NCI-H1105 treated with DMSO at 0.1 percent for 48 hours (cell line): Measurements from ENCODE around the gene BOLA3.
"Not testable (repeated sequence)": the region's sequence is repeated elsewhere in the genome, so short reads cannot be mapped to it uniquely, and the experiment has no call there.

Source experiments
- DNase-seq: peaks from one replicate; lab custom pipeline; 2025; lab: John Stamatoyannopoulos, UW

The BOLA3 gene

GRCh38 chr2:74147727-74148456, at the start of gene BOLA3:
BOLA3 (minus strand) TSS chr2:74147912; CDS start chr2:74147874, 38 bp downstream.
- peak; percentile 85 for DNase-seq

- DNase-seq, result no peak
Observed at GRCh38 chr2:74197049-74197448, 49.3 kb upstream of the BOLA3 start.

- no peak for DNase-seq
Observed at GRCh38 chr2:74194799-74195198, 47.1 kb upstream of the BOLA3 start.

GRCh38 chr2:74191596-74192380, 44.1 kb upstream of the BOLA3 start:
- DNase-seq, result no peak

GRCh38 chr2:74188696-74189095, 41.0 kb upstream of the BOLA3 start:
- DNase-seq, result no peak

GRCh38 chr2:74188018-74188601, 40.4 kb upstream of the BOLA3 start:
- peak; percentile 38 for DNase-seq

GRCh38 chr2:74186706-74187105, 39.0 kb upstream of the BOLA3 start:
- DNase-seq, result not testable (repeated sequence)

- DNase-seq, result no peak
Observed at GRCh38 chr2:74186038-74186437, 38.3 kb upstream of the BOLA3 start.

GRCh38 chr2:74183878-74184277, 36.2 kb upstream of the BOLA3 start:
- no peak for DNase-seq

- no peak for DNase-seq
Observed at GRCh38 chr2:74181739-74182138, 34.0 kb upstream of the BOLA3 start.

- DNase-seq, result no peak
Observed at GRCh38 chr2:74179063-74179865, 31.6 kb upstream of the BOLA3 start.

GRCh38 chr2:74178211-74179062, 30.7 kb upstream of the BOLA3 start, which contains the start of gene MOB1A:
MOB1A (minus strand) TSS chr2:74178879; CDS start chr2:74178674, 205 bp downstream.
- DNase-seq, result peak; percentile 95

GRCh38 chr2:74177696-74178095, 30.0 kb upstream of the BOLA3 start:
- DNase-seq, result no peak

- DNase-seq, result no peak
Observed at GRCh38 chr2:74174909-74175308, 27.2 kb upstream of the BOLA3 start.

GRCh38 chr2:74168739-74169138, 21.0 kb upstream of the BOLA3 start:
- no peak for DNase-seq

GRCh38 chr2:74164761-74165160, 17.0 kb upstream of the BOLA3 start:
- DNase-seq, result no peak

GRCh38 chr2:74162951-74163350, 15.2 kb upstream of the BOLA3 start:
- DNase-seq, result no peak

GRCh38 chr2:74155830-74156229, 8.1 kb upstream of the BOLA3 start:
- DNase-seq, result no peak

- no peak for DNase-seq
Observed at GRCh38 chr2:74152954-74153353, 5.2 kb upstream of the BOLA3 start.

- no peak for DNase-seq
Observed at GRCh38 chr2:74149570-74150319, 2.0 kb upstream of the BOLA3 start.

GRCh38 chr2:74149247-74149525, 1.5 kb upstream of the BOLA3 start:
- DNase-seq, result no peak
